ENCODE data around the gene MTCL1. TPM values are rescaled to one million over a fixed set of nuclear protein-coding genes. Genes with fewer than 3 reads are reported as not detected.
A peak's percentile ranks its signal among the peaks of the same experiment; 100 is the strongest.

Gene MTCL1
- total and polyA plus RNA-seq, 12 donors = 0.43 to 12.5 (median 2.1) TPM

- no peaks in the 10 kb centered on the region for H3K9me3 ChIP-seq (replicated peaks in 1 of 3)
- H3K4me3 ChIP-seq = no peak overlapping the region
- H3K27ac ChIP-seq = no peak overlapping the region
- no peaks in the 10 kb centered on the region for H3K36me3 ChIP-seq (replicated peaks in 1 of 2)
- intact Hi-C loops (cut with DNase I) = no loop called here
- H3K4me1 ChIP-seq (replicated peaks in 1 of 2) = no peaks in the 10 kb centered on the region
- DNase-seq = no peak
- WGBS, 4 donors = 71 to 84% (median 78%) methylated on average over 6 of the region's 6 CpGs
- H3K27me3 ChIP-seq = no peaks in the 10 kb centered on the region
- no peak for TF ChIP-seq POLR2A (IDR thresholded peaks at IDR 0.05)
- TF ChIP-seq CTCF (IDR thresholded peaks at IDR 0.05) = no peak
These were observed 19.1 kb downstream of the MTCL1 start for GRCh38 chr18:8724452-8724851.

GRCh38 chr18:8726281-8726680 is 20.9 kb downstream of the MTCL1 start:
- H3K36me3 ChIP-seq (replicated peaks in 1 of 2) = no peaks in the 10 kb centered on the region
- no peak overlapping the region for H3K4me3 ChIP-seq
- TF ChIP-seq POLR2A (IDR thresholded peaks at IDR 0.05) = no peak
- no peak for TF ChIP-seq CTCF (IDR thresholded peaks at IDR 0.05)
- intact Hi-C loops (cut with DNase I) = no loop called here
- no peak overlapping the region for H3K27ac ChIP-seq
- no peak for DNase-seq
- H3K4me1 ChIP-seq (replicated peaks in 1 of 2) = peaks cover 9 to 10% of the 10 kb centered on the region in 2 donors
- WGBS, 4 donors = 93 to 99% (median 97%) methylated on average over 3 to 17 of the region's 17 CpGs
- no peaks in the 10 kb centered on the region for H3K27me3 ChIP-seq
- H3K9me3 ChIP-seq (replicated peaks in 1 of 3) = no peaks in the 10 kb centered on the region

- Histone ChIP-seq H3K4me3 (no peak overlapping the region), H3K27ac (no peak overlapping the region), H3K27me3 (no peaks in the 10 kb centered on the region), H3K36me3 (replicated peaks in 1 of 2) (no peaks in the 10 kb centered on the region), H3K4me1 (replicated peaks in 1 of 2) (peaks cover 9 to 10% of the 10 kb centered on the region in 2 donors), H3K9me3 (replicated peaks in 1 of 3) (no peaks in the 10 kb centered on the region)
- 91 to 97% (median 93%) methylated on average over 4 of the region's 4 CpGs for WGBS, 4 donors
- no peak for DNase-seq
- TF ChIP-seq POLR2A (IDR thresholded peaks at IDR 0.05) (no peak), CTCF (IDR thresholded peaks at IDR 0.05) (no peak)
- intact Hi-C loops (cut with DNase I) = no loop called here
These were observed 21.8 kb downstream of the MTCL1 start for GRCh38 chr18:8726963-8727705.

- TF ChIP-seq CTCF (IDR thresholded peaks at IDR 0.05) (no peak), POLR2A (IDR thresholded peaks at IDR 0.05) (no peak)
- H3K9me3 ChIP-seq (replicated peaks in 1 of 3) = no peaks in the 10 kb centered on the region
- WGBS, 4 donors = 27 to 36% (median 28%) methylated on average over 16 of the region's 16 CpGs
- no peak overlapping the region for H3K4me3 ChIP-seq
- H3K27ac ChIP-seq = peak overlapping the region in 2 of 5 donors; percentile 6 to 17
- peak; percentile 58 to 86 (median 76) for DNase-seq
- no peaks in the 10 kb centered on the region for H3K27me3 ChIP-seq
- no peaks in the 10 kb centered on the region for H3K36me3 ChIP-seq (replicated peaks in 1 of 2)
- intact Hi-C loops (cut with DNase I) = no loop called here
- peaks cover 9 to 10% of the 10 kb centered on the region in 2 donors for H3K4me1 ChIP-seq (replicated peaks in 1 of 2)
These were observed 24.9 kb downstream of the MTCL1 start for GRCh38 chr18:8730080-8730827.

Data from adrenal gland (tissue), 12 donors.